NCI-H460 (cell line): ENCODE data around the gene NGF. TPM values are rescaled to one million over a fixed set of nuclear protein-coding genes. Genes with fewer than 3 reads are reported as not detected.

Experiments used
- DNase-seq: peaks from one replicate; pipeline ENCODE4 v3.0.0-alpha.2; 2016; ENCODE audit warnings: low read depth; ENCODE audit errors: extremely low read depth
- total RNA-seq: library from RNA; depleted of rRNA; stranded (reverse); fragments of >200 nt; shearing (Covaris generic); gene quantifications from 2 replicates; pipeline ENCODE4 v1.2.3, GENCODE V29; 2014; rRNA removed

Gene NGF
- total RNA-seq, 1 experiment from 2014 or later = 1.6 TPM

DNA sequence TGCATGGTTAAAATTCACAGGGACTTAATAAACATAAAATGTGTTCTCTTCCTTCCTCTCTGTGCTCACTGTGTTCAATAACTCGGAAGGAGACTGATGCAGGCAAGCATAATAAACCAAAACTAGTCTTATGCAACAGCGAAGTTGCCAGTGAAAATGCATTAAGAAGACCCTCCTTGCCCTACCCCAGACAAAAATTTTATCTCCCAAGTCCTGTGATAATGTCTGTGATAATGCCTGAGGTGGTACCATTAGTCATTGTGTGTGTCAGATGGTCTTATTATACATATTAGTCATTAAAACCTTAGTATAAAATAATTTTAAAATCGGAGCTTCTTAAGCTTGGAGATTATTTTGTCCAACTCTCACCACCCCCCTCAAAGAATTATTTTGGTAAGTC lies 97.8 kb downstream of the NGF start:
- no peak for DNase-seq

DNA sequence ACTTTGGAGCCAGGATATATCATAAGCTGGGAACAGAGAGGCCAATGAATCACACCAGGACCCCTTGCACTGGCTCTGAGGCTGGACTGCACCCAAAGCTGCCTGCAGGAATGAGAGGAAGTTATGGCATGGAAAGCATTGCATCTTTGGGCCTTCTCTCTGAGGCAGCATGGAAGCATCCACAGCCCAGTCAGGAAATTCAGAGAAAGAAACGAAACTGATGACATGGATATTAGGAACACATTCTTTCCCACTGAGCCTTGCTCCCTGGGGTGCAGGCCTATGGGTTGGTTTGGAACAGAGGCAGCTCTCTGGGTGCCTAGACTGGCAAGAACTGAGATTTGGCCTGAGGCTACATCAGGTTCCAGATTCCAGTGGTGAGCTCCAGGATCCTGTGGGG lies 98.6 kb downstream of the NGF start:
- no peak for DNase-seq

DNA sequence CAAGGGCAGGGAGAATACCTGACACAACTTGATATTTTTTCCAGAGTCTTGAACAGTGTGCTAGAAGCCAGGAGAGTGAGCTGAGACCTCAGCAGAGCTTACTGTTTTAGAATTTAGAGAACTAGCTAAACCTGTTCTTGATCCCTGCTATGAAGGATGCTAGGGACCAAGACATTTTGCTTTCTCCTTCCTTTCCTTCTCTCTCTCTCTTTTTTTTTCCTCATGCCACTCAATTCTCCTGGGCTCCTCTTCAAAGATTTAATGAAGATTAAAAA lies 99.0 kb downstream of the NGF start:
- no peak for DNase-seq

DNA sequence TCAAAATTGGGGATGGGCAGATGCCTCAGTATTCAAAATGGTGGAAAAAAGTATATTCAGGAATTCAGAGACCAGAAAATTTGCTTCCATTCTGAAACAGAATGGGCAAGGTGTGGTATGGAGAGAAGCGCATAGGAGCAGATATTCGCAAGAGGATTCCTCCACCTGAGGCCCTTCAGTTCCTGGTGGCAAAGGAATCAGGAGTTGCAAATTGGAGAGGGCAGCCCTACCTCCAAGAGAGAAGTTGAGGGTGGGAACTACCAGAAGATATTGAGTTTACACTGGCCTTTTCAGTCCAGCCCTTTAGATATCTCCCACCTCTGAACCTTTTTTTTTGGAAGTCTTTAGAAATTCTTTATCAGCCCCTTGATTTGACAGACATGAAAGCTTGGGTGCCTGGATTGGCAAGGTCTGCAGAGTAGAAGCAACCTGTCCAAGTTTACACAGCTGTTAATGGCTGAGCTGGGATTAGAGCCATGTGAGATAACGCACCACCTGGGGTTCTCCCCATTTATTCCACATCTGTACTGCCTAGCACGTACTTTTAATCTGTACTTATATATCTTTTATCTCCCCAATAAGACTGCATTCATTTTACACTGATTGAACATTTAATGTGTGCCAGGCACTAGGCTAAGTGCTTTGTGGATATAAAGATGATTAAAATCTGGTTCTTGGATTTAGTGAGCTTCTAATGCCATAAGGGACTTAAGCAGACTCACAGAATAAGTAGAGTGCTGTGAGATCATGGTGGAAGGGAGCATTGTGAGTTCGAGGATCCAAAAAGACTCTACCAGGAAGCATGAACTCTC lies 99.5 kb downstream of the NGF start:
- DNase-seq = no peak

DNA sequence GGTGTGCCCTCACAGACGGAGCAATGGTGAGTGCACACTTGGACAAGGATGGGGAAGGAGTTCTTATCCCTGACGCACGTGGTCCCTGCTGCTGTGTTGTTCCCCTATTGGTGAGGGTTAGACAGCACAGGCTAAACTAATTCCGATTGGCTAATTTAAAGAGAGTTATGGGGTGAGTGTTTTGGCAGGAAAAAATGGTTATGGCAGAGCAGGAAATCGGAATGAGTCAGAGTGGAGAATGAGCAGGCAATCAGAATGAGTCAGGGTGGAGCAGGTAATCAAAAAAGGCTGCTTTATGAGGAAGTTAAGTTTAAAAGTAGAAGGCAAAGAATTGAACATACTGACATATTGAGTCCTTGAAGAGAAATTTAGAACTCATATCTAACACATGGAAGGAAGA lies 100.5 kb downstream of the NGF start:
- no peak for DNase-seq

DNA sequence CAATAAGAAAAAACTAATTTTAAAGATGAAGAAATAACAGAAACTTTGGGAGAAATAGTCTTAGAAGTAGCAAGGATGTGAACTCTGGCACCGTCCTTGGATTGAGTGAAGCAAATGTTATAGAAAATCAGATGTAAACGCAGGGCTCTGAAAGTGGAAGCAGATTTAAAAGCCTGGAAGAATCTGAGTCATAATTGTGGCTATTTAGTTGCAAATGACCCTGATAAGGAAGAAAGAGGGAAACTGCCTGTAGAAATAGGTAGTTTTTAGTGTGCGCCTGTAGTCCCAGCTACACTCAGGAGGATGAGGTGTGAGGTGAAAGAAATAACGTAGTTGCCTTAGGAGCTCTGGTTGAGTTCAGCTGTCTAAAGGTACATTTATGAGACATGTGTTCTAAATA lies 101.0 kb downstream of the NGF start:
- DNase-seq = no peak

Other genes with a start within 250 kb of the NGF start
- gene TSPAN2, start 248.7 kb downstream of the NGF start, total RNA-seq = 0.05 TPM in 1 of 2 replicates, not detected in the other